HG02678 (cell line): ENCODE results near the gene UCP3.

Experiments used
- ATAC-seq: cut with Tn5 transposase; IDR thresholded peaks from one replicate; pipeline ENCODE4 v1.9.1; 2021; ENCODE audit warnings: mild to moderate bottlenecking, moderate library complexity; ENCODE audit not compliant: unreplicated experiment

UCP3 gene

GRCh38 chr11:74019104-74019738 is 10.3 kb upstream of the UCP3 start:
- ATAC-seq = no peak

- no peak for ATAC-seq
Observed at GRCh38 chr11:74018331-74019005, 9.6 kb upstream of the UCP3 start.

- no peak for ATAC-seq
Observed at GRCh38 chr11:74017631-74018030, 8.7 kb upstream of the UCP3 start.

DNA sequence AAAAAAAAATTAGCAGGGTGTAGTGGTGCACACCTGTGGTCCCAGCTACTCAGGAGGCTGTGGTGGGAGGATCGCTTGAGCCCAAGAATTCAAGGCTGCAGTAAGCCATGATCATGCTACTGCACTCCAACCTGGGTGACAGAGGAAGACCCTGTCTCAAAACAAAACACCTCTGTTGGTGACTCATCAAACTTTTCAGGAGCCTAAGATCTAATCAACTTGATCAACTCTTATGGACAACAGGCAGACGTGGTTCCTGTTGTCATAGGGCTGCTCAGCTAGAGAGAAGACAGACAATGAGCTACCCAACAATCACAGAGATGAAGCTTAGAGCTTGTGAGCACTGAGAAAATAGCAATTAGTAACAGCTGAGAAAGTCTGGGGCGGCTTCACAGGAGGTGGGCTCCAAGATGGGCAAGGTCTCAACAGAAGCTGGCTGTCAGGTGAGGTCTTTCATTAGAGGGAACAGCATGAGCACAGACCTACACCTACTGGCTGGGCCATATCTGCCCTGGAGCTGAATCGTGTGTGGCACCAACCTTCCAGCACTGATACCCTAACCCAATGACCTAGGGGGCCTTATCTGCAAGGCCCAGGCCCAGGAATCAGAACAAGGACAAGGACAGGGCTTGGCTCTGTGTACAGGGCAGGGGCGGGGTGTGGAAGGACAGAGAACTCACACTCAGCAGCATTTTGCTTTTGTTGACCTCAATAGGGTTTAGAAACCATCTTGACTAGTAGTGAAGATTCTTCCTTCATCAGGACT is 7.2 kb upstream of the UCP3 start:
- ATAC-seq = no peak

- ATAC-seq = no peak
Observed at GRCh38 chr11:74014880-74015279, 6.0 kb upstream of the UCP3 start.

GRCh38 chr11:74013141-74013540 is 4.3 kb upstream of the UCP3 start:
- no peak for ATAC-seq

- ATAC-seq = no peak
Observed at GRCh38 chr11:74012074-74012809, 3.4 kb upstream of the UCP3 start.

DNA sequence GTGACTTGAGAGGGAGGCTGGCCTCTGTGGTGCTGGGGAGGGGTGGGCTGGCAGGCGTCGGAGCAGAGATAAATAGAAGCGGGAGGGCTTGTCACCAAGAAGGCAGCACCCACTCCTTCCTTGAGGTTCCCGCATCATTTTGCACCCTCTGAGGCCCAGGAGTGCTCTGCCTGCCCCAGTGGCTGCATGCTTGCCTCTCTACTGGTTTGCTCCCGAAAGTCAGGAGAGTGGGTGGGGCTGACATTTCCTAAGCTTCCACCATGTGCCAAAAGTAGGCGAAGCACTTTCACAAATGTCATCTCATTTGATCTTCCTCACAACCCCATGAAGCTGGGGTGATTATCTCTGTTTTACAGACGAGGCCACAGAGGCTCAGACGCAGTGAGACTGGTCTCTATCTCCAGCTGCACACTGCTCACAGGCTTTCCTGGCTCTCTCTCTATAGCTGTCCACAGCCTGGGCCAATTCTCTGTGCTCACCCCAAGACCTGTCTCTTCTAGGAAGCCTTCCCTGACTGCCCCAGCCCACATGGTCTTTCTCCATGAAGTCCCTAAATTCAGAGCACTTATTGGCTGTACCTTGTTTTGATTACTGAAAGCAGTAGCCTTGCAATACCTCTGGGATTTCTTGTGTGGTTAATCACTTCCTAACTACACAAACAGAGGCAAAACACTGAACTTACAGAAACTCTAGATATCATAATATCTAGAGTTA is 2.6 kb upstream of the UCP3 start:
- peak; percentile 70 for ATAC-seq

DNA sequence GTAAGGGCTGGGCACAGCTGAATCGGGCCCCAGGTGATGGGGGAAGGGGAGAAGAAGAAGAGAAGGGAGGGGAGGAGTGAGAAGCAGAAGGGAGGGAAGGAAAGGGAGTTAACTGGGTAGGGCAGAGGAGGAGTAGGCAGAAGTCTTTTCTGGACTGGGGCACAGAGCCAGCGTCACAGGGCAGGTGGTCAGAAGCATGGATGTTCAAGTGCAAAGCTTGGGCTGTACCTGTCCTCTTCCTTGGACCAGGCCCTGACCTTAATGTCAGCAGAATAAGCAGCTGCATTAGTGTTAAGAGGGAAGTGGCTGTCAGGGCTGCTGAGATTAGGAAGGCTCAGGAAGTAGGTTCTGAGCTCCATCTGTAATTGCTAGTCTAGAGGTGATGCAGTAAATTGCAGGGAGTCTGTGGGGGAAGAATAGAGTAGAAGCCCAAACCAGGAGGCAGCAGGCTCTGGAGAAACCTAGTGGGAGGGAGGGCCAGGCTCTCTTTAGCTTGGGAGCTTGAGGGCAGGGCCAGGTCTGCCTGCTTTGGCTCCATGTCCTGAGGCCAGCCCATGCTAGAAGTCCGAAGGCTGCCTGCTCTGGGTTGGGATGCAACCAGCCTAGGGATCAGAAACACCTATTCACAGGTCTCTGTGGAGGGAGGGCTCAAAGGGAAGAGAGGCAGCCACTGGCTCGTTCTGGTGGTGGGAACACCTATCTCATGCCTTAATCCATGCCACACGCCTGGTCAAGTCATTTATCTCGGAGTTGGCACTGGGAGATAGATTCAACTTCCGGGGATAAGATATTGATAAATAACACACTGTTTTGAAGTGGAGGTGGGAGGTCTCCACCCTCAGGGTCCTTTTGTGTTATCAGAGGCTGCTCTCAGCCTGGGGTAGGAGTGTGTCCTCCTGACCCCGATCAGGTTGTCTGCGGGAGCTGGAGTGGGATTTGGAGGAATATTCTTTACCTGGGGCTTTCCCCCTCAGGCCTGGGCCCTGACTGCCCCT is 1.7 kb upstream of the UCP3 start:
- no peak for ATAC-seq

- no peak for ATAC-seq
Observed at GRCh38 chr11:74009675-74010305, 905 bp upstream of the UCP3 start.

DNA sequence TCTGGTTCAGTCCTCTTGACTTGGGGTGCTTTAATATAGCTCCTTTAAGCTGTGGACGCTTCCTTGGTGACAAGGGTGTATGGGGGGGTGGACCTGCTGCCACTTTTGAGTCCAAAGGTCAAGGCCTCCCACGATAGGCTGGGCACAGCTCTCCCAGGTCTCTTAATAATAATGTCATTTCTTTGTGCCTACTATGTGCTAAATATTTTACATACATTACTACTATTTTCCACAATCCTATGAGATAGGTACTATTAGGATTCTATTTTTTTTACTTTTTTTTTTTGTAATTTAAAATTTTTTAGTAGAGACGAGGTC is 304 bp upstream of the UCP3 start:
- no peak for ATAC-seq

DNA sequence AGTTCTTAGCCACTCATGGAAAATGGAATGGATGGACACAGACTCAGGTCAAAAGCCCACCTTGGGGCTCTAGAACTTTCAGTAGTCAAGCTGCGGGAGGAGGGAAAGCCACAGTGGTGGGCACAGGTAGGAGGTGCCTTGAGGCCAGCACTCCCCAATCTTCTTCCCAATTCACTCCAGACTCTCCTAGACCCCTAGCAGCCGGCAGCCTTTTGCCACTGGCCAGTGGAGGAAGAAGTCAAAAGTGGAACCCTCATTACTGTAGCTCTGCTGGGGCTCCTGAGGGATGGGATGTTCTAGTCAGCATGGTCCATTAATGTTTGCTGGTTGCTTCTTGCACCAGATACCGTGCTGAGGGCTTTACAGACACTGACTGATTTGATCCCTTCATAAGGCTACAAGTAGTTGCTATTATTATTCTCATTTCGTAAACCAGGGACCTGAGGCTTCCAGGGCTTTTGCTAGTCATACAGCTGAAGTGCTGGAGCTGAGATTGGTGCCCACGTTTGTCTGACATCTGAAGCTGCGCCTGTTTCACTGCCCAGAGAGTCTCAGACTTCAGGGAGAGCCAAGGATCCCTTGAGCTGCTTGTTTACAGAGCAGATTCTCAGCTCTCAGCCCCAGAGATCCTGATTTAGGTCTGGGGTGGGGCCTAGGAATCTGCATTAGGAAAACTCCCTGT is 1.1 kb downstream of the UCP3 start:
- ATAC-seq = no peak

- no peak for ATAC-seq
Observed at GRCh38 chr11:74006743-74007304, 2.1 kb downstream of the UCP3 start.

DNA sequence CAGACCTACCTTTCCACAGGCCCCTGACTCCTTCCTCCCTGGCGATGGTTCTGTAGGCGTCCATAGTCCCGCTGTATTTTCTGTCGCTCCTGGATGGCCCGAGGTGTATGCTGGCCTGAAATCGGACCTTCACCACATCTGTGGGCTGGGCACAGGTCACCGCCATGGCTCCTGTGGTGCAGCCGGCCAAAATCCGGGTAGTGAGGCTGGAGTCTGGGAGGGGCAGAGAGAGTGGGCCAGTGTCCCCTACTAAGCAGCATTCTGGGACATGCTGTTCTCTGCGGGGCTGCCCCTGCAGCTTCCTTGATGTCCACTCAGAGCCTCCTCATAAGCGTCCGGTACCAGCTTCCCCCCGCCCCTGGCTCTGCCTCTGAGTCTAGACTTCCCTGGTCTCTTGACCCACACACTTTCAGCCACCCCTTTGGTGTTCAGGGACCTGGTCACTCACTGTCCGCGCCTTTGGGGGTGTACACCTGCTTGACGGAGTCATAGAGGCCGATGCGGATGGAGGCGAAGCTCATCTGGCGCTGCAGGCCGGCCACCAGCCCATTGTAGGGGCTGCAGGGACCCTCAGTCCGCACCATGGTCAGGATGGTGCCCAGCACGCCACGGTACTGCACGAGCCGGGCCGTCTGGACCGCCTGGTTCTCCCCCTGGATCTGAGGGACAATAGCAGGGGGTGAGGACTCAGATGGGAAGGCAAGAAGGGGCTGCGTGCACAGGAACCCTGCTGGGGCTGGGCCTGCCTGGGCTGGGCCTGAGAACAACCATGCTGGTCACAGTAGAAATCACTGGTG is 3.0 kb downstream of the UCP3 start:
- no peak for ATAC-seq

GRCh38 chr11:74004759-74005615 is 3.9 kb downstream of the UCP3 start:
- ATAC-seq = no peak

DNA sequence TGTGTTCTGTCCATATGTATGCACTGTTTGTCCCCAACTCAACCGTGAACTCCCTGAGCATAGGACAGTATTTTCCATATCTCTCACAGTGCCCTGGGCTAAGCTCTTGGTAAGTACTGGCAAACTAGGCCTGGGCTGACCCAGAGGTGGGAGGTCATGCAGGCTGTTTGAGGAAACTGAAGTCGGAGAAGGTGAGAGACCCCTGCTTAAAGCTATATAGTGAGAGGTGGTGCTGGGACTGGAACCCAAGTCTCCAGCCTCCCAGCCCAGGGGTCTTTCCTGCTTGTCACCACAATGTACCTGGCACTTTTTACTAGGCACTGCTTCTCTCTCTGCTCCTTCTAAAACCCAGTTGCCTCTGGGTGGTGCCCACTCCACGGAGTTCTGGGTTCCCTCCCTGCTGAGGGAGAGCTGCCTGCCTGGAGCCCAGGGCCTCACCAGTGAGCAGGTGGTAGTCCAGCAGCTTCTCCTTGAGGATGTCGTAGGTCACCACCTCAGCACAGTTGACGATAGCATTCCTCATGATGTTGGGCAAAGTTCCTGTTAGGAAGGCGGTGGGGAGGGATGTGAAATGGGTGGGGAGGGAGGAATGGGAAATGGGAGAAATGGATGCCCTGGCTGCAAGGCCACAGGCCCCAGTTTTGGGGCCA is 4.7 kb downstream of the UCP3 start:
- no peak for ATAC-seq
